ENCODE results near the gene KMT2B.

The KMT2B gene

DNA sequence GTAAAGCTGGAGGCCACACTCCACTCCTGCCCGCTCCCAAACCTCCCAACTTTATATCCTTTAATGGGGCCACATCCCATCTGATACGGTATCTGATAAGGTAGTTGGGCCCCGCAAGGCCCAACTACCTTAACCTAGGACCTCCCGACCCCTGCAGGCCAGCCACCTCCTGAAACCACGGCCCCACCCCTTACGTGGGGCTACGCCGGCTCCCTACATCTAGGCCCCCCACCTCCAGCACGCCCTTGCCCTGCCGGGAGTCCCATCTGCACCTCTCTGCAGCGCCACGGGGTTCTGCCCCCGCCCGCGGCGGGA, 22.3 kb downstream of the KMT2B start:
- DNase-seq (ENCODE audit: low spot score), result no peak
- FAIRE-seq, result no peak

DNA sequence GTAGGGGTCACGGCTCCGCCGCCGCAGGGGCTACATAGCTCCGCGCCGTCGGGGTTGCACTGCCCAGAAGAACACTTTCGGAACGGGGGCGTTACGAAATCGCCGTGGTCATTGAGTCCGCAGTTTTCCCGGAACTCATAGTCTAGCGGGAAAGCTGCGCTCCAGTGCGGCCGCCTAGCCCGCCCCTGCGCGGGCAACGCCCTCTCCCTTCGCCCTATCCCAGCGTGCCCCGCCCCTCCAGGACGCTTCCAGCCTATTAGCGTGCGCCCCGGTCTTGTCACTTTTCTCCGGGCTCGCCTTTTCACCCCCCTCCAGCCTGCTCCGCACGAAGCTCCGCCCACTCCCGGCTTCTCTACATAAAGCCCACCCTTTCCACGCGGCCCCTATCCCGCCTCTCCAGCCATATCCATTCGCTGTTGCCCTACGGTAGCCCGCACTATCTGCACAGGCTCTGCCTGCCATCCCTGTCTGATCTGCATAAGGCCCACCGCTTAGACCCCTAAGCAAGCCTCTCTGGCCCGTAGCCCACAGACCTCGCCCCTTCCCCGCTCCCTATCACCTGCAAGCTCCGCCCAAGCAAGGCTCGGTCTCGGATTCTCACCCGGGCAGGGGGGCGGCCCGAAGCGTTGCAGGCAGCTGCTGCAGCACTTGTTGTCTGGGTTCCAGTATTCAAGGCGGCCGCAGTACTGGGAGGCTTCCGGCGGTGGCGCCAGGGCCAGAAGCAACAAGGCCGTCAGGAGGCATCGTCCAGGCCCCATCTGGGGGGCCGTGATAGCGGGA, 22.8 kb downstream of the KMT2B start:
- FAIRE-seq (no peak), DNase-seq (ENCODE audit: low spot score) (peak; percentile 93)

DNA sequence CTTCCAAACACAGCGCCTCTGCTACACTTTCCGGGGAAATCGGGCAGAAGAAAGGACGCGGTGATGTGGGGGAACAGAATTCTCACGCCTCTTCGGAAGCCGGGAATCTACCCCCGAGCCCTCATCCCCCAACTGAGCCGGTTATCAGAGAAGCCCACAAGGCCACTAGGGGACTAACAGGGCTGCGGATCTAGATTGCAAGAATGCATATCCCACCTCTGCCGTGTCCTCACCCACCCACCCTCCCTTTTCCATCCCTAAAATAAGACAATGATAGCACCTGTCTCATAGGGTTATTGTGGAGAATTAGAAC, 23.4 kb downstream of the KMT2B start:
- DNase-seq (ENCODE audit: low spot score) (no peak), FAIRE-seq (no peak)

DNA sequence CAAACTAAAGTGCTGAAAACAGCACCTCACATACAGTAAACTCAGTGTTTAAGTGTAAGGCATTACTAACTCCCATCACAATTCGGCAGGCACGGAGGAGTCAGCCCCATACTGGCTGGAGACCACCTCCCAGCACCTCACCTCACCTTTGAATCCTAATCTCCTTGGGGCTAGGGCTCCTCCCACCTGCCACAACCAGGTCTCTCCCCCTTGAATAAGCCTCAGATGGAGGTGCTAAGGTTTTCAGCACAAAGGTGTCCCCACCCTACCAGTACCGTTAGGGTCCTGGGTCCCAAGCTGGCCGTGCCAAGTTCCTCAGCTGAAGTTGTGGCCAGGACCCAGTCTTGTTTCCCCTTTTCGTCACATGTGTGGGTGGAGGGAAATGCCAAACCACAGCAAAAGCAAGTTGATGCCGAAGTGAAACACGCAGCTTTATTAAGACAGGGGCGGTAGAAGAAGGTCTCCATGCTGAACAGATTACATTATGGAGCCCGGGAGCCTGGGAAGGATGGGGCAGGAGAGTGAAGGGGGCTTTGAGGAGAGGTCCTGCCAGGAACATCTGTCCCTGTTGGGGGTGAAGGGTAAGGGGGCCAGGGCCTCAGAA, 24.4 kb downstream of the KMT2B start, which contains the start of gene IGFLR1:
TSS of gene IGFLR1 (minus strand) at position 332 of the 604 bp plus-strand sequence. CDS start 1,272 bp downstream, outside the sequence.
- FAIRE-seq, result no peak
- no peak for DNase-seq (ENCODE audit: low spot score)

DNA sequence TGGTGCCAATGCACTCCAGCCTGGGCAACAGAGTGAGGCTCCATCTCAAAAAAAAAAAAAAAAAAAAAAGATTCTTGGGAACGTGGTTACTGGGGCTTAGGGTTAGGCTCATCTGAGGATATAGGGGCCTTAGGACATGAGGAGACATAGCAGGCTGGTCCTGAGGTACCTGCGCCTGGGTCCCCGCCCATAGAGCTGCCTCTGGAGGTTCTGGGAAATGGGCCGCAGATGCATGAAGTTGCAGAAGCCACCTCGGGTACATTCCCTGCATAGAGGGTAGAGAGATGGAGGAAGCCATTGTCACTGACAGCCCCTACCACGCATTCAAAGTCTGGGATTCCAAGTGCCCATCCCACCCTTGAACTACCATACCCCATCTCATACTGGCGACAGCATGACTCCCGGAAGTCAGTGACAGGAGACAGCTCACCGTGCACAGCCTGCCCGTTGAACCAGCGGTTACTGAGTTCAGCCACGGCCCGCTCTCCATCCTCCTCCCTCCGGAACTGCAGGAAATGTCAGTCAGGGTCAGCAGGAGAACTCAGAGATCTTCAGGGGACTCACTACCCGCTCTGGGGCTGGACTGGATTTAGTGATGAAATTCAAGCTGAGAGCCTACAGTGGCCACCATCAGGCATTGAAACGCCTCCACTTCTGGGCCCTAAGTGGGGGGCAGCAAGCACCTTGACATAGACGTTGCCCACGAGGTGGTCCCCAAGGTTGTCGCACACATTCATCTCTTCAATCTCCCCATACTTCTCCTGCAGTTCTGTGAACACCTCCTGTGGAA, 26.0 kb downstream of the KMT2B start:
- FAIRE-seq, result no peak

DNA sequence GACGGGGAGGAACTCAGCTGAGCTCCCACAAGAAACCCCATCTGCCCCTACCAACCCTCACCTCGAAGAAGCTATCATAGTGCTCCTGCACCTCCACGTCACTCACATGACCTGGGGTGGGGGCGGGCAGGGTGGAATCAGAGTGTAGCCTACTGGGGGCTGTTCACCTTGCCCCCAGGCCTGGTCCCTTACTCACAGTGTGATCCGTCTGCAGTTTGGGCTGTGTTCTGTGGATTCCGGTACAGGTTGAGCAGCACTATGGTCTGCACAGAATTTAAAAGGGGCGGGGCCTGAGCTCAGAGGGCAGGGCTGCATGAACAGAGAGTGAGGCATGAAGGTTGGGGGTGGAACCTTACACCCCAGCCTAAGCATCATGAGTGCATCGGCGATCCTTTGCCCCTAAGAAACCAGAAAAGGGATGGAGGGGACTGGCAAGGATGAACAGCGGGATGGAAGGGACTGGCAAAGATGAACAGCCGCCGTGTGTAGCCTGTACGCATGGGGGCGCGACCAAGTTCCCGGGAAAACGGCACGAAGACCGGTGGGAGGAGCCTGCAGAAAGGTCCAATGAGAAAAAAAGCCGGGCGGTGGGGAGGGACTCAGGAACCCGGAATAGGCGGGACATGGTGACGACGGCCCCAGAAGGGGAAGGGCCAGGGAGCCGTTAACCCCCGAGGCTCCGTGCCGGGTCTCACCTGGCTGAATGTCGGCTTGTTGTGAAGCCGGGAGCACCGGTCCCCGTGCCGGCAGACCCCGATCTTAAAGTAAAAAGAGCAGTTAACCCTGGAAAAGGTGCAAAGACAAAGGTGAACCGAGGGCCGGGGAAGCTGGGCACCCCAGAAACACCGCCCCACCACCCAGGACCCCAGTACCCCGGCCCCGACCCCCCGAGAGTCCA, 26.9 kb downstream of the KMT2B start:
- DNase-seq (ENCODE audit: low spot score) (peak; percentile 93), FAIRE-seq (no peak)

More for the DNA sequence above, 26.0 kb downstream of the KMT2B start:
- DNase-seq (ENCODE audit: low spot score), result no peak

DNA sequence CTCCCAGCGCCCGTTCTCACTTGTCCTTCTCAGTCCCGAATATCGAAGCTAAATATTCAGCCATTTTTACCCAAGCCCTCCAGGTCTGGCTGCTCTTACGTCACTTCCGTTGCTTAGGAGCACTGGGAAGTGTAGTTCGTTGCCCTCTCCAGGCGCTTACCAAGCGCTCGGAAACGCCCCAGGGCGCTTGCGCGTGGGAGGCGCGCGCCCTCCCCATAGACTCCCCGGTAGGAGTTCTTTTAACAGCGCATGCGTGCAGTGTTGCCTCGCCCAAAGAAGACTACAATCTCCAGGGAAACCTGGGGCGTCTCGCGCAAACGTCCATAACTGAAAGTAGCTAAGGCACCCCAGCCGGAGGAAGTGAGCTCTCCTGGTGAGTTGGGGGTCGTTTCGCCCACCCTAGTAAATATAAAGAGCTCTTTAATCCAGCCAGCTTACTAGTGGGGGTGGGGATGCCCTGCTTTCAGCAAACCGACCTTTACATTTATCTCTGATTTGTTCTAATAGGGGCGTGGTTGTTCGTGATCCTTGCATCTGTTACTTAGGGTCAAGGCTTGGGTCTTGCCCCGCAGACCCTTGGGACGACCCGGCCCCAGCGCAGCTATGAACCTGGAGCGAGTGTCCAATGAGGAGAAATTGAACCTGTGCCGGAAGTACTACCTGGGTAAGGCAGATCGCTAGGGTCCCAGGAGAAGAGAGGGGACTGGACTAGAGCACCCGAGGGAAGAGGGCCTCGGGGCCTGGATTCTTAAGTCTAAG, 27.7 kb downstream of the KMT2B start, which contains the start of the genes PSENEN and U2AF1L4:
TSS of gene PSENEN (plus strand) at position 324 of the 759 bp plus-strand sequence. CDS start at position 604, 280 bp downstream.
TSS of gene U2AF1L4 (minus strand) at position 91 of the 759 bp plus-strand sequence. CDS start at position 64, 27 bp downstream.
- FAIRE-seq, result no peak
- DNase-seq (ENCODE audit: low spot score), result peak; percentile 96

DNA sequence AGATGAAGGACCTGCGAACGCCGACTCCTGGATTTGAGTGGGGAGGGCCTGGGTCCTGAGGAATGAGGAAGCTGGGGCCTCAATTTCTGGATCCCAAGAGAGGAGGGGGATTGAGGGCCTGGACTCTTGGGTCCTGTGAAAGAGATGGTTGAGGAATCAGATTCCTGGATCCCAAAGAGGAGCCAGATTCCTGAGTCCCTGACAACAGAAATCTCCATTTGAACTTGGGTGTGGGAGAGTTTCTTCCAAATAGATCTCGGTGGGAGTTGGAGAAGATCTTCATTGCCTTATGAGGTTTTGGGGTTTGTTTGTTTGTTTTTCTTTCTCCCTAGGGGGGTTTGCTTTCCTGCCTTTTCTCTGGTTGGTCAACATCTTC, 28.3 kb downstream of the KMT2B start:
- no peak for FAIRE-seq

DNA sequence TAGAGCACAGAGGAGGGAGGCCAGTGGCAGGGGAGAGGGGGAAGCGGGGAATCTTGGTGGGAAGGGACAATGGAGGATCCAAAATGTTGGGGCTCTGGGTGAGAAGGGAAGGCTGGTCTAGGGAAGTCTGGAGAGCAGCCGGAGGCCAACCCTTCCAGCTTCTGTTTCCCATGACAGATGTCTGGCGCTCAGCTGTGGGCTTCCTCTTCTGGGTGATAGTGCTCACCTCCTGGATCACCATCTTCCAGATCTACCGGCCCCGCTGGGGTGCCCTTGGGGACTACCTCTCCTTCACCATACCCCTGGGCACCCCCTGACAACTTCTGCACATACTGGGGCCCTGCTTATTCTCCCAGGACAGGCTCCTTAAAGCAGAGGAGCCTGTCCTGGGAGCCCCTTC, 28.7 kb downstream of the KMT2B start:
- DNase-seq (ENCODE audit: low spot score) (no peak), FAIRE-seq (no peak)

More for the DNA sequence above, 28.3 kb downstream of the KMT2B start:
- no peak for DNase-seq (ENCODE audit: low spot score)

DNA sequence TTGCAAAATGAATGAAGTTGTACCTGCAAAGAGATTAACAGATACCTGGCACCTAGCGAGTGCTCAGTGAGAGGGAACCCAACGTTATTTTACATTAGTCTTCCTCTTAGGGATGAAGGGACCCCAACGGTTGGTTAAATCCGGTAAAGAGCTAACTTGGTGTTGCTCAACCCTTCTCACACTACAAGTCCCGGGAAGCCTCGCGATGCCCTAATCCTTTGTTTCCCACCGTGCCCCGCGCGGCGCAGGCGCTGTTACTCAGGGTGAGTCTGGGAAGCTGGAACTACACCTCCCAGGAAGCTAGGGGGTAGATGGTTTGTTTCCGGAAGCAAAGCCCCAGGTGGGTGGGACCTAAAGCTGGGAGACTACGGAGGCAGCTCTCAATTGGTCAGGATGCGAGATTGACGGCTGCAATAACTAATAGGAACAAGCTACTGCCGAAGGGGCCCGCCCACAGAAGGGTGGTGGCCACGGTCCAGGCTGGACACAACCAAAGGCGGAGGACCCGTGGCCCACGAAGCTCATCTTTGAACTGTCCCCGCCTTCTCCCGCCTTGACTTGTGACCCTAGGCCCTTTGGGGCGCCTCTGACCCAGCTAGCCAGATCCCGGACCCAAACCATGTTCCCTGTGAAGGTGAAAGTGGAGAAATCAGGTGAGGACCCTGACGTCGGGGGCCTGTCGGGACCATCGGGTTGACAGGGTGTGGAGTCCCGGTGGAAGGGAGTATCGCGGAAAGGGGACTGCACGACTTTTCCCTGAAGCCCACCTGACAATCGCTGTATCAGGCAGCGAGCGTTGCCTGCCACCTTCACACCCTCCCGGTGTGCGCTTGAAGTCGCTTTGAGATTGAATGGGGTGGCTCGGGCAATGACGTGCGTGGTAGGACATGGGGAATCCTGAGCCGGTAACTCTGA, 30.6 kb downstream of the KMT2B start, which contains the start of gene LIN37:
TSS of gene LIN37 (plus strand) at position 471 of the 915 bp plus-strand sequence. CDS start at position 620, 149 bp downstream.
- DNase-seq (ENCODE audit: low spot score) (peak; percentile 97), FAIRE-seq (peak; percentile 20)

DNA sequence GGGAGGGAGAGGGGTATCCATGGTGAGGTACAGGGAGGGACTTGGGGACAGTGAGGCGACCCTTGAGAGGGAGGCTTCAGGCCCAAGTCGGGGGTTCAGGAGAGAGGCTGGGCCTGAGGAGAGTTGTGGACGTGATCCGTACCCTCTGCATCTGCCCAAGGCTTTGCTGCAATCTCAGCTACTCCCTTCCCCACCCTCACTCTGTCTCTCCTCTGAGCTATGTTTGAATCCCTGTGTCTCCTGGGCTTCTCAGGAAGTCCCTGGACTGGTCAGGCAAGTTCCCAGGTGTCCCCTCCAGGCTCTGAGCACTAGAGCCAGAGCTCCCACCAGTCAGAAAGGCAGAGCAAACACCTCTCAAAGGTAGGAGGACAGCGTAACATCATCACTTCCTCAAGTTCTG, 32.4 kb downstream of the KMT2B start:
- FAIRE-seq (no peak), DNase-seq (ENCODE audit: low spot score) (no peak)

DNA sequence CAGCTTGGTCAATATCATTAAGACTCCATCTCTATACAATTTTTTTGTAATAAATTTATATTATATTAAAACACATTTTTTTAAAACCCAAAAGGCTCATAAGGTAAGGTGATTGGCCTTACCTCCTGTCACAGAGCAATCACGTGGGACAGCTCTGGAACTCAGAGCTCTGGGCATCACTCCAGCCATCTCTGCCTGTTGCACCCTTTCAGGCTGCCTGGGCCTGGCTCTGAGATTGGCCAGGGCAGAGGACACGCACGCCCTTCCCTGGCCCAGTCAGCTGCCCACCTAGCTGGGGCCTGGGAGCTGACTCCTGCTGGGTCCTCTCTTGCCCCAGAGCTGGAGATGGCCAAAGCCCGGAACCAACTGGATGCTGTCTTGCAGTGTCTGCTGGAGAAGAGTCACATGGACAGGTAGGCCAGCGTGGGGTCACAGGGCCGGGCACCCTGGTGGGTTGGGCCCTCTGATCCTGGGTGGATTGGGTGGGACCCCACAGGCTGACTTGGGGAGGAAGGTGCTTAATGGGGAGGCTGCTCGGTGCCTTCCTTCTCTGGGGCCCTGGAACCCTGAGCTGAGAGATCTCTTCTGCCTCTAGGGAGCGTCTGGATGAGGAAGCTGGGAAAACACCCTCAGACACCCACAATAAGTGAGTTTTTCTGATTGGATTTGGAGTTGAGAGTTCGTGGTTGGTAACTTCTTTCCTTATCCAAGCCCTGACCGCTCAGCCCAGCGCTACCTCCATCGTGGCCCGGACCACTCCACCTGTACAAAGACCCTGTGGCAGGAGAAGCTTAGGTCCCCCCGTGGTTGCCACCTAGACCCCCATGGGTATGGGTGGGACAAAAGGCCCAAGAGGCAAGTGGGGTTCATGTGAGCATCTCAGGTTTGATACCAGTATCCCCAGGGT, 34.3 kb downstream of the KMT2B start:
- no peak for FAIRE-seq
- no peak for DNase-seq (ENCODE audit: low spot score)

DNA sequence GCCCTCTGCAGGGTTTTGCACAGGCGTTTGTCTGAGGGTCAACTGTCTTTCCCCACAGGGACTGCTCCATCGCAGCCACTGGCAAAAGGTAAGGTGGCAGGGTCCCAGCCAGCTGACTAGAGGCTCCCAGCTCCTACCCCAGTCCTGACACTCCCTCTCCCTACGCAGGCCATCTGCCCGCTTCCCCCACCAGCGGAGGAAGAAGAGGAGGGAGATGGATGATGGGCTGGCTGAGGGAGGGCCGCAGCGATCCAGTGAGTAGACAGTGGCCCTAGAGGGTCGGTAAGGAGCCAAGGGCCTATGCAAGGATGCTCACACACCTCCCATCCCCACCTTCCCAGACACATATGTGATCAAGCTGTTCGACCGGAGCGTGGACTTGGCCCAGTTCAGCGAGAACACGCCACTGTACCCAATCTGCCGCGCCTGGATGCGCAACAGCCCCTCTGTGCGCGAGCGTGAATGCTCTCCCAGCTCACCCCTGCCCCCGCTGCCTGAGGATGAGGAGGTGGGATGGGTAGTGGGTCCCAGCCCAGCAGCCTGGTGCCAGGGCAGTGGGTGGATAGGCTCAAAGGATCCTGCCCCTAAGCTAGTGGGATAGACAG, 35.0 kb downstream of the KMT2B start:
- FAIRE-seq (no peak), DNase-seq (ENCODE audit: low spot score) (no peak)

DNA sequence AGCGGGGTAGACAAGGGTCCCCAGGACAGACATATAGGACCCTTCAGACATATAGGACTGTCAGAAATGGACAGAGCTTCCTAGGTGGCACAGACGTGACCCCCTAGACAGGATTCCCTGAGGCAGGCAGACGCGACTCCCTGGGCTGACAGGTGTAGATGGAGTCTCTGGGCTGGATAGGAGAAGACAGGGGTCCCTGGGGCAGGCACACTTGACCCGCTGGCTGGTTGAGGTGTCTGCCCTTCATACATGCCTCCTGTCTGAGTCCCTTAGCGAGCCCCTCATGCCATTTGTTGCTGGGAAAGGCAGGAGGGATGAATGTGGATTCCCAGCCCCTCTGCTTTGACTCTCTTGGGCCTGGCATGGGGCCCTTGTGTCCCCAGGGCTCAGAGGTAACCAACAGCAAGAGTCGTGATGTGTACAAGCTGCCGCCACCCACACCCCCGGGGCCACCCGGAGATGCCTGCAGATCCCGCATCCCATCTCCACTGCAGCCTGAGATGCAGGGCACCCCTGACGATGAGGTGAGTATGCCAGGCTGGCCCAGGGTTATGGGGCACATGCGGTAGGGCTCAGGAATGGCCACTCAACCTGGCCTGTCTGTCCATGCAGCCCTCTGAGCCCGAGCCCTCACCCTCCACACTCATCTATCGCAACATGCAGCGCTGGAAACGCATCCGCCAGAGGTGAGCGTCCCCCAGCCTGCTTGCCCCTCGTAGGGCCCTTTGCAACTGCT, 36.0 kb downstream of the KMT2B start:
- no peak for DNase-seq (ENCODE audit: low spot score)
- FAIRE-seq, result no peak

DNA sequence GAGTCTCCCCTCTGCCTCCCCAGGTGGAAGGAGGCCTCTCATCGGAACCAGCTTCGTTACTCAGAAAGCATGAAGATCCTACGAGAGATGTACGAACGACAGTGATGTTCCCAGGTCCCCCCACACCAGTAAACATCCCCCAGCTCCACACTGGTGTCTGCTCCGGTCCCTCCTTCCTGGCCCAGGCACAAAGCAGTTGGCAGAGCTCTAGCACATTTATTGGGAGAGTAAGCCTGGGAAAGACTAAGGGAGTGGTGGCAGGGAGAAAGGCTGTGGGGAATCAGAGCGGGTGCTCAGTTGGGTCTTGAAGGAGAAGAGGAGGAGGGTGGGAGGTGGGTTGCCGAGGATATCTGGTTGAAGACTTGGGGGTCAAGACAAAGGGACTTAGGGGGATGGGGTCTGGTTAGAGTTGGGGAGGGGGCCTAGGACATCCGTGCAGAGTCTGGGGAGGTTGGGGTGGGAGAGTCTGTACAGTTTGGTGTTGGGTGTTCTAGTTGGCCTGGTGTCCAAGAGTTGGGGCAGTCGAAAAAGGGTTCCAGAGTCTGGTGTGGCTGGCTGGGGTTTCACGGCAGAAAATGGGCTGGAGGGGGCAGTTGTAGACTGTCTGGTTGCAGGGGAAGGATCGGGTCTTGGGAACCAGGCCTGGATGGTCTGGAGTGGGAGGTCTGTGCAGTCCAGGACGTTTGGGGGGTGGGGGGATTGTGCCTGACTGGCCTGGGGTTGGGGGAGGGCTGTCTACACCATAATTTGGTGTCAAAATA, 36.7 kb downstream of the KMT2B start:
- FAIRE-seq (no peak), DNase-seq (ENCODE audit: low spot score) (no peak)

DNA sequence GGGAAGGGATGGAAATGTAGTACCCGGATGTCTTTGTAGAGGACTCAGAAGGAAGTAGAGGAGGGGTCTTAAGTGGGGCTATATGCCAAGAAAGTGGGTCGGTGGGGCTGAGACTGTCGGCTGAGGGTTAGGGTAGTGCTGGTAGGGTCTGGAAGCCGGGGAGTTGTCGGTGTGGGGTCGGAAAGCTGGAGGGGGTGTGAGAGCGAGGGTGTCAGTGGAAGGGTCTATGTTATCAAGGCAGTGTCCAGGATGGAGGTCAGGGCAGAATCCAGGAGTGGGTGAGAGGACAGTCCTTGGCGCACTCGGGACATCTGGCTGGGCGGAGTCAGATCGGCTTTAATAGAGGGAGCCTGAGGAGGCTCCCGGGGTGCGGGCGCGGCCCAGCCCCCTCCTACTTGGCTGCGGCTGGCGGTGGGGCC, 37.3 kb downstream of the KMT2B start:
- no peak for DNase-seq (ENCODE audit: low spot score)

More for the DNA sequence above, 37.3 kb downstream of the KMT2B start:
- no peak for FAIRE-seq

Data from urothelium cell line (cell line).